HEK293 (cell line): ENCODE results near the gene SUPT5H.

ENCODE experiments used
- GLIS2 ChIP-seq: fragments of 450-650 bp; formaldehyde crosslinking; IDR thresholded peaks from 2 replicates; pipeline ENCODE4 v1.5.1; 2016; ENCODE audit warnings: missing biosample characterization, missing genetic modification characterization
- IKZF3 ChIP-seq: fragments of 450-650 bp; IDR thresholded peaks from 2 replicates; pipeline ENCODE4 v1.5.0; 2018; ENCODE audit warnings: missing biosample characterization, mild to moderate bottlenecking, missing genetic modification characterization, moderate library complexity
- KLF10 ChIP-seq: fragments of 450-650 bp; IDR thresholded peaks from 2 replicates; pipeline ENCODE4 v1.5.1; 2018; ENCODE audit warnings: missing biosample characterization, mild to moderate bottlenecking, missing genetic modification characterization
- KLF9 ChIP-seq: fragments of 450-650 bp; formaldehyde crosslinking; IDR thresholded peaks from 2 replicates; pipeline ENCODE4 v1.5.1; 2016; ENCODE audit warnings: missing biosample characterization, missing genetic modification characterization, low read depth
- SP7 ChIP-seq: fragments of 450-650 bp; formaldehyde crosslinking; IDR thresholded peaks from 2 replicates; pipeline ENCODE4 v1.5.1; 2016; ENCODE audit warnings: missing biosample characterization, missing genetic modification characterization
- TRIM28 ChIP-seq: IDR thresholded peaks from 2 replicates; pipeline ENCODE4 v1.6.1; 2011; ENCODE audit warnings: low read length, control low read depth, borderline replicate concordance
- ZBTB8A ChIP-seq: fragments of 450-650 bp; formaldehyde crosslinking; IDR thresholded peaks from 2 replicates; pipeline ENCODE4 v1.5.1; 2016; ENCODE audit warnings: missing biosample characterization, missing genetic modification characterization
- ZFHX2 ChIP-seq: fragments of 450-650 bp; formaldehyde crosslinking; conservative IDR thresholded peaks from 2 replicates; pipeline ENCODE4 v1.5.1; 2016; ENCODE audit warnings: missing biosample characterization, missing genetic modification characterization
- ZFP3 ChIP-seq: fragments of 450-650 bp; formaldehyde crosslinking; IDR thresholded peaks from 2 replicates; pipeline ENCODE4 v1.5.1; 2016; ENCODE audit warnings: low read depth, missing biosample characterization, missing genetic modification characterization
- ZFP69B ChIP-seq: fragments of 450-650 bp; formaldehyde crosslinking; IDR thresholded peaks from 2 replicates; pipeline ENCODE4 v1.5.1; 2016; ENCODE audit warnings: missing biosample characterization, missing genetic modification characterization
- ZNF112 ChIP-seq: fragments of 450-650 bp; formaldehyde crosslinking; IDR thresholded peaks from 2 replicates; pipeline ENCODE4 v1.5.0; 2017; ENCODE audit warnings: missing biosample characterization, missing genetic modification characterization
- ZNF132 ChIP-seq: fragments of 450-650 bp; formaldehyde crosslinking; IDR thresholded peaks from 2 replicates; pipeline ENCODE4 v1.5.1; 2017; ENCODE audit warnings: missing biosample characterization, missing genetic modification characterization, borderline replicate concordance
- ZNF2 ChIP-seq: fragments of 450-650 bp; formaldehyde crosslinking; IDR thresholded peaks from 2 replicates; pipeline ENCODE4 v1.5.1; 2016; ENCODE audit warnings: missing biosample characterization, missing genetic modification characterization
- ZNF24 ChIP-seq: fragments of 450-650 bp; formaldehyde crosslinking; IDR thresholded peaks from 2 replicates; pipeline ENCODE4 v1.5.1; 2016; ENCODE audit warnings: missing biosample characterization, missing genetic modification characterization
- ZNF26 ChIP-seq: fragments of 450-650 bp; formaldehyde crosslinking; IDR thresholded peaks from 2 replicates; pipeline ENCODE4 v1.5.1; 2016; ENCODE audit warnings: missing biosample characterization, missing genetic modification characterization
- ZNF335 ChIP-seq: fragments of 450-650 bp; formaldehyde crosslinking; conservative IDR thresholded peaks from 2 replicates; pipeline ENCODE4 v1.5.1; 2016; ENCODE audit warnings: missing biosample characterization, missing genetic modification characterization
- ZNF341 ChIP-seq: fragments of 450-650 bp; formaldehyde crosslinking; IDR thresholded peaks from 2 replicates; pipeline ENCODE4; 2016; ENCODE audit warnings: low read depth, missing biosample characterization, missing genetic modification characterization
- ZNF350 ChIP-seq: fragments of 450-650 bp; formaldehyde crosslinking; IDR thresholded peaks from 2 replicates; pipeline ENCODE4 v1.5.0; 2017; ENCODE audit warnings: missing biosample characterization, mild to moderate bottlenecking, missing genetic modification characterization
- ZNF398 ChIP-seq: fragments of 450-650 bp; formaldehyde crosslinking; IDR thresholded peaks from 2 replicates; pipeline ENCODE4 v1.5.1; 2017; ENCODE audit warnings: missing biosample characterization, missing genetic modification characterization
- ZNF510 ChIP-seq: fragments of 450-650 bp; formaldehyde crosslinking; IDR thresholded peaks from 2 replicates; pipeline ENCODE4 v1.5.1; 2018; ENCODE audit warnings: mild to moderate bottlenecking, missing genetic modification characterization, missing biosample characterization; ENCODE audit not compliant: insufficient replicate concordance
- ZNF555 ChIP-seq: fragments of 450-650 bp; formaldehyde crosslinking; conservative IDR thresholded peaks from 2 replicates; pipeline ENCODE4 v1.5.1; 2017; ENCODE audit warnings: missing biosample characterization, mild to moderate bottlenecking, missing genetic modification characterization, inconsistent platforms
- ZNF558 ChIP-seq: fragments of 450-650 bp; formaldehyde crosslinking; IDR thresholded peaks from 2 replicates; pipeline ENCODE4 v1.5.1; 2016; ENCODE audit warnings: missing biosample characterization, missing genetic modification characterization
- ZNF560 ChIP-seq: fragments of 450-650 bp; formaldehyde crosslinking; IDR thresholded peaks from 2 replicates; pipeline ENCODE4 v1.5.1; 2017; ENCODE audit warnings: missing biosample characterization, missing genetic modification characterization, borderline replicate concordance
- ZNF571 ChIP-seq: fragments of 450-650 bp; formaldehyde crosslinking; IDR thresholded peaks from 2 replicates; pipeline ENCODE4 v1.5.0; 2017; ENCODE audit warnings: missing biosample characterization, missing genetic modification characterization
- ZNF664 ChIP-seq: fragments of 450-650 bp; formaldehyde crosslinking; IDR thresholded peaks from 2 replicates; pipeline ENCODE4 v1.5.1; 2016; ENCODE audit warnings: missing biosample characterization, missing genetic modification characterization
- ZSCAN30 ChIP-seq: fragments of 450-650 bp; IDR thresholded peaks from 2 replicates; pipeline ENCODE4 v1.5.1; 2018; ENCODE audit warnings: missing biosample characterization, mild to moderate bottlenecking, missing genetic modification characterization, moderate library complexity
- TF ChIP-seq, protein P1 (sequence below): fragments of 450-650 bp; formaldehyde crosslinking; IDR thresholded peaks from 2 replicates; pipeline ENCODE4 v1.5.0; 2017; ENCODE audit warnings: missing biosample characterization, missing genetic modification characterization, borderline replicate concordance
- TF ChIP-seq, protein P2 (sequence below): fragments of 450-650 bp; formaldehyde crosslinking; conservative IDR thresholded peaks from 2 replicates; pipeline ENCODE4 v1.5.1; 2016; ENCODE audit warnings: low read depth, missing biosample characterization, missing genetic modification characterization

The SUPT5H gene

GRCh38 chr19:39409208-39410016, 36.0 kb upstream of the SUPT5H start (continued):
- TF ChIP-seq, protein P1, sequence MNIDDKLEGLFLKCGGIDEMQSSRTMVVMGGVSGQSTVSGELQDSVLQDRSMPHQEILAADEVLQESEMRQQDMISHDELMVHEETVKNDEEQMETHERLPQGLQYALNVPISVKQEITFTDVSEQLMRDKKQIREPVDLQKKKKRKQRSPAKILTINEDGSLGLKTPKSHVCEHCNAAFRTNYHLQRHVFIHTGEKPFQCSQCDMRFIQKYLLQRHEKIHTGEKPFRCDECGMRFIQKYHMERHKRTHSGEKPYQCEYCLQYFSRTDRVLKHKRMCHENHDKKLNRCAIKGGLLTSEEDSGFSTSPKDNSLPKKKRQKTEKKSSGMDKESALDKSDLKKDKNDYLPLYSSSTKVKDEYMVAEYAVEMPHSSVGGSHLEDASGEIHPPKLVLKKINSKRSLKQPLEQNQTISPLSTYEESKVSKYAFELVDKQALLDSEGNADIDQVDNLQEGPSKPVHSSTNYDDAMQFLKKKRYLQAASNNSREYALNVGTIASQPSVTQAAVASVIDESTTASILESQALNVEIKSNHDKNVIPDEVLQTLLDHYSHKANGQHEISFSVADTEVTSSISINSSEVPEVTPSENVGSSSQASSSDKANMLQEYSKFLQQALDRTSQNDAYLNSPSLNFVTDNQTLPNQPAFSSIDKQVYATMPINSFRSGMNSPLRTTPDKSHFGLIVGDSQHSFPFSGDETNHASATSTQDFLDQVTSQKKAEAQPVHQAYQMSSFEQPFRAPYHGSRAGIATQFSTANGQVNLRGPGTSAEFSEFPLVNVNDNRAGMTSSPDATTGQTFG (tag by site-specific recombination): peak; percentile 63; the same call in 1 of the 2 replicates
- no peak for TF ChIP-seq GLIS2 (tag by site-specific recombination)
- peak; percentile 66 for TF ChIP-seq ZFHX2 (tag by site-specific recombination)
- no peak for TF ChIP-seq ZNF510 (tag by site-specific recombination)
- peak; percentile 59 for TF ChIP-seq ZNF335 (tag by site-specific recombination)
- peak; percentile 28; the same call in 1 of the 2 replicates for TF ChIP-seq ZNF2
- peak; percentile 62; the same call in 1 of the 2 replicates for TF ChIP-seq IKZF3 (tag by site-specific recombination)
- no peak for TF ChIP-seq ZNF132
- peak; percentile 88 for TF ChIP-seq KLF9
- TF ChIP-seq ZNF555 (tag by site-specific recombination): no peak
- no peak for TF ChIP-seq ZNF350 (tag by site-specific recombination)
- TF ChIP-seq KLF10 (tag by site-specific recombination): peak; percentile 82
- peak; percentile 67; the same call in 1 of the 2 replicates for TF ChIP-seq ZNF24 (tag by site-specific recombination)
- TF ChIP-seq ZNF558 (tag by site-specific recombination): no peak
- TF ChIP-seq ZSCAN30 (tag by site-specific recombination): peak; percentile 91
- TF ChIP-seq ZFP69B (tag by site-specific recombination): peak; percentile 73
- peak; percentile 44 for TF ChIP-seq ZNF341
- TF ChIP-seq, protein P2, sequence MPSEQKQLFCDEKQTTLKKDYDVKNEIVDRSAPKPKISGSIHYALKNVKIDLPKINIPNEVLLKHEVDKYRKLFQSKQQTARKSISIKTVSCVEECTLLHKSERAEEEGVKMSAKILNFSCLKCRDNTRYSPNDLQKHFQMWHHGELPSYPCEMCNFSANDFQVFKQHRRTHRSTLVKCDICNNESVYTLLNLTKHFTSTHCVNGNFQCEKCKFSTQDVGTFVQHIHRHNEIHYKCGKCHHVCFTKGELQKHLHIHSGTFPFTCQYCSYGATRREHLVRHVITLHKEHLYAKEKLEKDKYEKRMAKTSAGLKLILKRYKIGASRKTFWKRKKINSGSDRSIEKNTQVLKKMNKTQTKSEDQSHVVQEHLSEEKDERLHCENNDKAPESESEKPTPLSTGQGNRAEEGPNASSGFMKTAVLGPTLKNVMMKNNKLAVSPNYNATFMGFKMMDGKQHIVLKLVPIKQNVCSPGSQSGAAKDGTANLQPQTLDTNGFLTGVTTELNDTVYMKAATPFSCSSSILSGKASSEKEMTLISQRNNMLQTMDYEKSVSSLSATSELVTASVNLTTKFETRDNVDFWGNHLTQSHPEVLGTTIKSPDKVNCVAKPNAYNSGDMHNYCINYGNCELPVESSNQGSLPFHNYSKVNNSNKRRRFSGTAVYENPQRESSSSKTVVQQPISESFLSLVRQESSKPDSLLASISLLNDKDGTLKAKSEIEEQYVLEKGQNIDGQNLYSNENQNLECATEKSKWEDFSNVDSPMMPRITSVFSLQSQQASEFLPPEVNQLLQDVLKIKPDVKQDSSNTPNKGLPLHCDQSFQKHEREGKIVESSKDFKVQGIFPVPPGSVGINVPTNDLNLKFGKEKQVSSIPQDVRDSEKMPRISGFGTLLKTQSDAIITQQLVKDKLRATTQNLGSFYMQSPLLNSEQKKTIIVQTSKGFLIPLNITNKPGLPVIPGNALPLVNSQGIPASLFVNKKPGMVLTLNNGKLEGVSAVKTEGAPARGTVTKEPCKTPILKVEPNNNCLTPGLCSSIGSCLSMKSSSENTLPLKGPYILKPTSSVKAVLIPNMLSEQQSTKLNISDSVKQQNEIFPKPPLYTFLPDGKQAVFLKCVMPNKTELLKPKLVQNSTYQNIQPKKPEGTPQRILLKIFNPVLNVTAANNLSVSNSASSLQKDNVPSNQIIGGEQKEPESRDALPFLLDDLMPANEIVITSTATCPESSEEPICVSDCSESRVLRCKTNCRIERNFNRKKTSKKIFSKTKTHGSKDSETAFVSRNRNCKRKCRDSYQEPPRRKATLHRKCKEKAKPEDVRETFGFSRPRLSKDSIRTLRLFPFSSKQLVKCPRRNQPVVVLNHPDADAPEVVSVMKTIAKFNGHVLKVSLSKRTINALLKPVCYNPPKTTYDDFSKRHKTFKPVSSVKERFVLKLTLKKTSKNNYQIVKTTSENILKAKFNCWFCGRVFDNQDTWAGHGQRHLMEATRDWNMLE: no peak; the same call in 1 of the 2 replicates
- TF ChIP-seq ZNF112 (tag by site-specific recombination): no peak
- TF ChIP-seq SP7 (tag by site-specific recombination): peak; percentile 72
- TF ChIP-seq TRIM28: no peak
- no peak; the same call in 1 of the 2 replicates for TF ChIP-seq ZBTB8A (tag by site-specific recombination)
- no peak for TF ChIP-seq ZFP3
- TF ChIP-seq ZNF664 (tag by site-specific recombination): 0 out of 2 replicates have a peak, but pooled peaks have one; percentile 46
- no peak for TF ChIP-seq ZNF26
- peak; percentile 6 for TF ChIP-seq ZNF398 (tag by site-specific recombination)
- no peak for TF ChIP-seq ZNF571 (tag by site-specific recombination)
- no peak for TF ChIP-seq ZNF560 (tag by site-specific recombination)
